Heart left ventricle (tissue), 13 donors: ENCODE results near the gene CLMN.

Source experiments
- CTCF ChIP-seq, 12 donors: fragments of 200-600 bp; sonication (generic) in 4 of 12; IDR thresholded peaks; one replicate each; pipeline versions ENCODE4 v1.5.0 to v1.8.0; 2018 to 2022; ENCODE audit warnings: antibody characterized with exemption in 12 of 12, mild to moderate bottlenecking in 5 of 12
- POLR2A ChIP-seq, 2 donors: fragments of 450-650 bp; IDR thresholded peaks; one replicate each; pipeline ENCODE4 v1.6.1; 2017; ENCODE audit warnings: antibody characterized with exemption in 2 of 2, mild to moderate bottlenecking in 2 of 2, moderate library complexity in 2 of 2
- donor health status: ischemic (EF 13 %, LVEDD 7.1; RV severe dilation, severe dysfunction).
- donor health status: DM: no; HTN: yes; CAD: no.
- donor health status: DM: no; HTN: no; CAD: no.
- donor health status: ischemic (EF 25% LVEDD 6.9; RV normal size, moderate dysfunction).
- donor health status: ischemic (EF 25% LVEDD 5.7; RV mildly dilated, moderate dysfunction).
- donor health status: ischemic (EF 35%, LVEDD 5.7; RV mildly dilated, moderate dysfunction).
- donor health status: nonischemic (EF 11% LVEDD 7.7; RV severe dilation, severe dysfunction).
- donor health status: DM: yes; HTN: yes; CAD: no.
- donor health status: PGD.
- donor health status: ischemic (EF 29% LVEDD 5.4; RV normal size, mild dysfunction).
- donor health status: nonischemic (EF 23%, LVEDD 6.1; RV moderate dilation, normal function).

- no peak for TF ChIP-seq CTCF (IDR thresholded peaks at IDR 0.05)
- TF ChIP-seq POLR2A (IDR thresholded peaks at IDR 0.05), result no peak
These were observed 155.2 kb downstream of the CLMN start for GRCh38 chr14:95164506-95164905.
